HEK293 (cell line): Measurements from ENCODE around the gene CACNA1B.

Experiments
- CTCF ChIA-PET: fragments of 350-600 bp; formaldehyde crosslinking; extraction: SDS; loops from one replicate; lab custom pipeline; 2021; ENCODE audit warnings: antibody characterized with exemption; lab: Yijun Ruan, JAX
- POLR2A ChIA-PET: fragments of 300-600 bp; formaldehyde crosslinking; extraction: SDS; loops from one replicate; lab custom pipeline; 2020; ENCODE audit warnings: antibody characterized with exemption, inconsistent platforms; lab: Yijun Ruan, JAX
- H3K27ac ChIP-seq: fragments of 200-500 bp; sonication (Bioruptor generic); 2 replicates; pipeline ENCODE4 v1.5.1; 2014; ENCODE audit warnings: low read depth, low read length, control low read depth, inconsistent platforms; ENCODE audit errors: extremely low read depth
- H3K36me3 ChIP-seq, 2 experiments: fragments of 200-500 bp in 1 of 2; sonication (Bioruptor generic) in 1 of 2; 1 replicate in 1 of 2; 2 replicates in 1 of 2; pipeline ENCODE4 v1.5.1; 2014 to 2017; ENCODE audit warnings: inconsistent platforms in 2 of 2, low read length in 2 of 2; ENCODE audit not compliant: control insufficient read depth in 2 of 2, insufficient read depth in 1 of 2
- H3K4me1 ChIP-seq: fragments of 200-500 bp; sonication (Bioruptor generic); 2 replicates; pipeline ENCODE4 v1.5.1; 2014; ENCODE audit warnings: mild to moderate bottlenecking, low read length, inconsistent platforms; ENCODE audit not compliant: control insufficient read depth, insufficient read depth
- H3K4me3 ChIP-seq: 2 replicates; pipeline ENCODE4 v1.5.1; 2011; ENCODE audit warnings: low read depth, mild to moderate bottlenecking, control low read depth, low read length, moderate library complexity
- H3K9me3 ChIP-seq: fragments of 200-500 bp; sonication (Bioruptor generic); 2 replicates; pipeline ENCODE4 v1.5.1; 2014; ENCODE audit warnings: low read depth, low read length, inconsistent platforms; ENCODE audit not compliant: control insufficient read depth, insufficient read depth
- HOXA7 ChIP-seq: sonication (generic); formaldehyde crosslinking; IDR thresholded peaks from 2 replicates; pipeline ENCODE4 v1.8.1; 2022; ENCODE audit warnings: missing genetic modification reagents, borderline replicate concordance
- HOXC10 ChIP-seq: sonication (generic); formaldehyde crosslinking; IDR thresholded peaks from 2 replicates; pipeline ENCODE4 v1.8.1; 2023; ENCODE audit warnings: mild to moderate bottlenecking, missing genetic modification reagents
- KLF7 ChIP-seq: fragments of 450-650 bp; formaldehyde crosslinking; IDR thresholded peaks from 2 replicates; pipeline ENCODE4 v1.5.1; 2016; ENCODE audit warnings: missing biosample characterization, missing genetic modification characterization, borderline replicate concordance
- ZIC2 ChIP-seq: fragments of 450-650 bp; formaldehyde crosslinking; IDR thresholded peaks from 2 replicates; pipeline ENCODE4 v1.5.1; 2016; ENCODE audit warnings: missing biosample characterization, missing genetic modification characterization
- ZNF112 ChIP-seq: fragments of 450-650 bp; formaldehyde crosslinking; IDR thresholded peaks from 2 replicates; pipeline ENCODE4 v1.5.0; 2017; ENCODE audit warnings: missing biosample characterization, missing genetic modification characterization
- ZNF114 ChIP-seq: fragments of 450-650 bp; formaldehyde crosslinking; IDR thresholded peaks from 2 replicates; pipeline ENCODE4 v1.5.0; 2017; ENCODE audit warnings: missing biosample characterization, missing genetic modification characterization
- ZNF19 ChIP-seq: fragments of 450-650 bp; formaldehyde crosslinking; IDR thresholded peaks from 2 replicates; pipeline ENCODE4; 2016; ENCODE audit warnings: missing biosample characterization, missing genetic modification characterization, low read depth
- ZNF221 ChIP-seq: fragments of 450-650 bp; formaldehyde crosslinking; IDR thresholded peaks from 2 replicates; pipeline ENCODE4 v1.5.1; 2017; ENCODE audit warnings: missing biosample characterization, missing genetic modification characterization, borderline replicate concordance
- ZNF266 ChIP-seq: fragments of 450-650 bp; formaldehyde crosslinking; IDR thresholded peaks from 2 replicates; pipeline ENCODE4 v1.5.1; 2016; ENCODE audit warnings: missing biosample characterization, missing genetic modification characterization, low read depth
- ZNF302 ChIP-seq: fragments of 450-650 bp; formaldehyde crosslinking; IDR thresholded peaks from 2 replicates; pipeline ENCODE4 v1.5.1; 2016; ENCODE audit warnings: missing biosample characterization, missing genetic modification characterization, low read depth
- ZNF416 ChIP-seq: fragments of 450-650 bp; formaldehyde crosslinking; IDR thresholded peaks from 2 replicates; pipeline ENCODE4 v1.5.1; 2016; ENCODE audit warnings: missing biosample characterization, missing genetic modification characterization
- ZNF548 ChIP-seq: fragments of 450-650 bp; formaldehyde crosslinking; IDR thresholded peaks from 2 replicates; pipeline ENCODE4 v1.5.1; 2016; ENCODE audit warnings: missing biosample characterization, missing genetic modification characterization
- ZNF580 ChIP-seq: fragments of 450-650 bp; formaldehyde crosslinking; IDR thresholded peaks from 2 replicates; pipeline ENCODE4 v1.5.1; 2016; ENCODE audit warnings: missing biosample characterization, missing genetic modification characterization
- ZNF629 ChIP-seq: fragments of 450-650 bp; formaldehyde crosslinking; IDR thresholded peaks from 2 replicates; pipeline ENCODE4 v1.5.1; 2017; ENCODE audit warnings: missing biosample characterization, missing genetic modification characterization
- ZNF645 ChIP-seq: fragments of 450-650 bp; formaldehyde crosslinking; IDR thresholded peaks from 2 replicates; pipeline ENCODE4; 2016; ENCODE audit warnings: missing biosample characterization, missing genetic modification characterization
- ZNF837 ChIP-seq: fragments of 450-650 bp; formaldehyde crosslinking; IDR thresholded peaks from 2 replicates; pipeline ENCODE4 v1.5.1; 2016; ENCODE audit warnings: missing biosample characterization, missing genetic modification characterization
- ZSCAN4 ChIP-seq: fragments of 450-650 bp; formaldehyde crosslinking; IDR thresholded peaks from 2 replicates; pipeline ENCODE4 v1.5.1; 2017; ENCODE audit warnings: missing biosample characterization, missing genetic modification characterization
- TF ChIP-seq, protein P1 (sequence below): fragments of 450-650 bp; IDR thresholded peaks from 2 replicates; pipeline ENCODE4 v1.5.1; 2018; ENCODE audit warnings: missing biosample characterization, mild to moderate bottlenecking, missing genetic modification characterization
- TF ChIP-seq, protein P2 (sequence below): fragments of 450-650 bp; formaldehyde crosslinking; IDR thresholded peaks from 2 replicates; pipeline ENCODE4 v1.5.1; 2017; ENCODE audit warnings: missing biosample characterization, mild to moderate bottlenecking, missing genetic modification characterization, moderate library complexity
- TF ChIP-seq, protein P3 (sequence below): fragments of 450-650 bp; formaldehyde crosslinking; IDR thresholded peaks from 2 replicates; pipeline ENCODE4 v1.5.1; 2016; ENCODE audit warnings: missing biosample characterization, missing genetic modification characterization

Gene CACNA1B

GRCh38 chr9:138007918-138008841 lies 130.6 kb downstream of the CACNA1B start:
- Histone ChIP-seq H3K9me3 (no peaks in the 10 kb centered on the region), H3K4me3 (no peak overlapping the region), H3K4me1 (no peaks in the 10 kb centered on the region), H3K27ac (no peak overlapping the region), H3K36me3 (no peaks in the 10 kb centered on the region)
- POLR2A ChIA-PET: no interaction called here
- TF ChIP-seq ZNF221 (tag by site-specific recombination) (no peak), ZNF645 (tag by site-specific recombination) (no peak), KLF7 (no peak), ZNF837 (tag by site-specific recombination) (no peak), ZNF19 (tag by site-specific recombination) (no peak), ZNF548 (tag by site-specific recombination) (no peak), ZNF112 (tag by site-specific recombination) (no peak), ZNF580 (tag by site-specific recombination) (no peak), ZNF629 (tag by site-specific recombination) (no peak), ZNF266 (no peak), ZSCAN4 (tag by site-specific recombination) (no peak), HOXC10 (CRISPR knock-in tag) (no peak), ZNF302 (tag by site-specific recombination) (no peak), ZNF416 (tag by site-specific recombination) (no peak), ZIC2 (tag by site-specific recombination) (no peak), ZNF114 (tag by site-specific recombination) (no peak), HOXA7 (no peak)
- TF ChIP-seq, protein P1, sequence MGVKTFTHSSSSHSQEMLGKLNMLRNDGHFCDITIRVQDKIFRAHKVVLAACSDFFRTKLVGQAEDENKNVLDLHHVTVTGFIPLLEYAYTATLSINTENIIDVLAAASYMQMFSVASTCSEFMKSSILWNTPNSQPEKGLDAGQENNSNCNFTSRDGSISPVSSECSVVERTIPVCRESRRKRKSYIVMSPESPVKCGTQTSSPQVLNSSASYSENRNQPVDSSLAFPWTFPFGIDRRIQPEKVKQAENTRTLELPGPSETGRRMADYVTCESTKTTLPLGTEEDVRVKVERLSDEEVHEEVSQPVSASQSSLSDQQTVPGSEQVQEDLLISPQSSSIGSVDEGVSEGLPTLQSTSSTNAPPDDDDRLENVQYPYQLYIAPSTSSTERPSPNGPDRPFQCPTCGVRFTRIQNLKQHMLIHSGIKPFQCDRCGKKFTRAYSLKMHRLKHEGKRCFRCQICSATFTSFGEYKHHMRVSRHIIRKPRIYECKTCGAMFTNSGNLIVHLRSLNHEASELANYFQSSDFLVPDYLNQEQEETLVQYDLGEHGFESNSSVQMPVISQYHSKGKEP (tag by site-specific recombination): no peak
- TF ChIP-seq, protein P2, sequence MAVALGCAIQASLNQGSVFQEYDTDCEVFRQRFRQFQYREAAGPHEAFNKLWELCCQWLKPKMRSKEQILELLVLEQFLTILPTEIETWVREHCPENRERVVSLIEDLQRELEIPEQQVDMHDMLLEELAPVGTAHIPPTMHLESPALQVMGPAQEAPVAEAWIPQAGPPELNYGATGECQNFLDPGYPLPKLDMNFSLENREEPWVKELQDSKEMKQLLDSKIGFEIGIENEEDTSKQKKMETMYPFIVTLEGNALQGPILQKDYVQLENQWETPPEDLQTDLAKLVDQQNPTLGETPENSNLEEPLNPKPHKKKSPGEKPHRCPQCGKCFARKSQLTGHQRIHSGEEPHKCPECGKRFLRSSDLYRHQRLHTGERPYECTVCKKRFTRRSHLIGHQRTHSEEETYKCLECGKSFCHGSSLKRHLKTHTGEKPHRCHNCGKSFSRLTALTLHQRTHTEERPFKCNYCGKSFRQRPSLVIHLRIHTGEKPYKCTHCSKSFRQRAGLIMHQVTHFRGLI (tag by site-specific recombination): no peak
- TF ChIP-seq, protein P3, sequence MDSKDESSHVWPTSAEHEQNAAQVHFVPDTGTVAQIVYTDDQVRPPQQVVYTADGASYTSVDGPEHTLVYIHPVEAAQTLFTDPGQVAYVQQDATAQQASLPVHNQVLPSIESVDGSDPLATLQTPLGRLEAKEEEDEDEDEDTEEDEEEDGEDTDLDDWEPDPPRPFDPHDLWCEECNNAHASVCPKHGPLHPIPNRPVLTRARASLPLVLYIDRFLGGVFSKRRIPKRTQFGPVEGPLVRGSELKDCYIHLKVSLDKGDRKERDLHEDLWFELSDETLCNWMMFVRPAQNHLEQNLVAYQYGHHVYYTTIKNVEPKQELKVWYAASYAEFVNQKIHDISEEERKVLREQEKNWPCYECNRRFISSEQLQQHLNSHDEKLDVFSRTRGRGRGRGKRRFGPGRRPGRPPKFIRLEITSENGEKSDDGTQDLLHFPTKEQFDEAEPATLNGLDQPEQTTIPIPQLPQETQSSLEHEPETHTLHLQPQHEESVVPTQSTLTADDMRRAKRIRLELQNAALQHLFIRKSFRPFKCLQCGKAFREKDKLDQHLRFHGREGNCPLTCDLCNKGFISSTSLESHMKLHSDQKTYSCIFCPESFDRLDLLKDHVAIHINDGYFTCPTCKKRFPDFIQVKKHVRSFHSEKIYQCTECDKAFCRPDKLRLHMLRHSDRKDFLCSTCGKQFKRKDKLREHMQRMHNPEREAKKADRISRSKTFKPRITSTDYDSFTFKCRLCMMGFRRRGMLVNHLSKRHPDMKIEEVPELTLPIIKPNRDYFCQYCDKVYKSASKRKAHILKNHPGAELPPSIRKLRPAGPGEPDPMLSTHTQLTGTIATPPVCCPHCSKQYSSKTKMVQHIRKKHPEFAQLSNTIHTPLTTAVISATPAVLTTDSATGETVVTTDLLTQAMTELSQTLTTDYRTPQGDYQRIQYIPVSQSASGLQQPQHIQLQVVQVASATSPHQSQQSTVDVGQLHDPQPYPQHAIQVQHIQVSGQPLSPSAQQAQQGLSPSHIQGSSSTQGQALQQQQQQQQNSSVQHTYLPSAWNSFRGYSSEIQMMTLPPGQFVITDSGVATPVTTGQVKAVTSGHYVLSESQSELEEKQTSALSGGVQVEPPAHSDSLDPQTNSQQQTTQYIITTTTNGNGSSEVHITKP (tag by site-specific recombination): no peak
- CTCF ChIA-PET: interaction anchor here (0.8 kb wide), 1 partner anchor 12 kb away, joined by 4 read pairs; no protein-coding TSS in a partner anchor
